Caco-2 (cell line): ENCODE measurements around the gene PIEZO1. TPM values are rescaled to one million over a fixed set of nuclear protein-coding genes. Genes with fewer than 3 reads are reported as not detected.

Source experiments
- BruUV-seq: library from RNA; stranded (reverse); fragments of 400-500 nt; replicated peaks from 2 replicates; lab custom pipeline; 2021; lab: Mats Ljungman, UMichigan
- CTCF ChIA-PET: fragments of 300-600 bp; sonication (Branson Sonifier 250); formaldehyde crosslinking; loops from one replicate; lab custom pipeline; 2022; ENCODE audit warnings: antibody characterized with exemption; lab: Charles Lee
- POLR2A ChIA-PET: fragments of 300-600 bp; sonication (Branson Sonifier 250); formaldehyde crosslinking; loops from one replicate; lab custom pipeline; 2022; ENCODE audit warnings: antibody characterized with exemption; lab: Charles Lee
- DNase-seq, 2 experiments: peaks; one replicate each; pipeline versions ENCODE4 v3.0.0 to v3.0.0-alpha.2; 2020 to 2022
- H3K27me3 ChIP-seq: replicated peaks from 2 replicates; pipeline ENCODE4 v1.6.0; 2011; ENCODE audit warnings: low read length; ENCODE audit not compliant: control insufficient read depth, insufficient read depth
- H3K36me3 ChIP-seq: 2 replicates; pipeline ENCODE4 v1.5.1; 2011; ENCODE audit warnings: low read length; ENCODE audit not compliant: control insufficient read depth, insufficient read depth
- H3K4me1 ChIP-seq: fragments of 250-450 bp; sonication (Bioruptor Pico); 2 replicates; pipeline ENCODE4 v1.5.1; 2020; ENCODE audit warnings: mild to moderate bottlenecking
- H3K4me3 ChIP-seq: 2 replicates; pipeline ENCODE4 v1.5.1; 2011; ENCODE audit warnings: low read depth, mild to moderate bottlenecking, control low read depth, low read length
- H3K9me3 ChIP-seq: fragments of 250-450 bp; sonication (Bioruptor Pico); 2 replicates; pipeline ENCODE4 v1.5.1; 2020; ENCODE audit warnings: mild to moderate bottlenecking, moderate library complexity
- H3K27ac Mint-ChIP-seq: one replicate; pipeline ENCODE4 v1.8.0; 2022; ENCODE audit warnings: mixed read lengths; ENCODE audit not compliant: unreplicated experiment
- H3K27me3 Mint-ChIP-seq: one replicate; pipeline ENCODE4 v1.8.0; 2022; ENCODE audit warnings: mixed read lengths; ENCODE audit not compliant: insufficient read depth, unreplicated experiment
- H3K36me3 Mint-ChIP-seq: one replicate; pipeline ENCODE4 v1.8.0; 2022; ENCODE audit warnings: mild to moderate bottlenecking, mixed read lengths; ENCODE audit not compliant: insufficient read depth, unreplicated experiment
- H3K4me1 Mint-ChIP-seq: one replicate; pipeline ENCODE4 v1.8.0; 2022; ENCODE audit warnings: low read depth, mixed read lengths; ENCODE audit not compliant: unreplicated experiment
- H3K4me3 Mint-ChIP-seq: one replicate; pipeline ENCODE4 v1.8.0; 2022; ENCODE audit warnings: mild to moderate bottlenecking, moderate library complexity, mixed read lengths; ENCODE audit not compliant: unreplicated experiment
- H3K9me3 Mint-ChIP-seq: one replicate; pipeline ENCODE4 v1.8.0; 2022; ENCODE audit warnings: mixed read lengths; ENCODE audit not compliant: unreplicated experiment
- CTCF ChIP-seq, 2 experiments: fragments of 200-600 bp in 1 of 2; IDR thresholded peaks; 1 replicate in 1 of 2; 2 replicates in 1 of 2; pipeline versions ENCODE4 v1.5.1 to v1.8.0; 2011 to 2022; ENCODE audit warnings: antibody characterized with exemption in 1 of 2, control low read depth in 1 of 2, inconsistent platforms in 1 of 2, low read depth in 1 of 2, low read length in 1 of 2, mild to moderate bottlenecking in 1 of 2, moderate library complexity in 1 of 2; ENCODE audit not compliant: insufficient read depth in 1 of 2, severe bottlenecking in 1 of 2, unreplicated experiment in 1 of 2
- intact Hi-C: fragments of 100-400 bp; cut with micrococcal nuclease; formaldehyde crosslinking; loops from one replicate; pipeline ENCODE4 v1.10.0; 2022; ENCODE audit not compliant: unreplicated experiment
- total RNA-seq: library from RNA; stranded (reverse); gene quantifications from 2 replicates; pipeline ENCODE4 v1.2.3, GENCODE V29; 2022

Gene PIEZO1
- total RNA-seq, 1 experiment from 2014 or later: 248 TPM

GRCh38 chr16:88687254-88687576 is 97.8 kb downstream of the PIEZO1 start:
- no peaks in the 10 kb centered on the region for H3K27me3 Mint-ChIP-seq
- CTCF ChIA-PET: interaction anchor here (1.3 to 2.1 kb wide), 2 partner anchors 11 to 50 kb away, joined by 4 to 9 read pairs; no protein-coding TSS in a partner anchor
- no peaks in the 10 kb centered on the region for H3K27me3 ChIP-seq
- no peaks in the 10 kb centered on the region for H3K9me3 ChIP-seq
- TF ChIP-seq CTCF (IDR thresholded peaks at IDR 0.05; ENCODE audit: insufficient read depth in 1 of 2, low read depth in 1 of 2, low read length in 1 of 2, severe bottlenecking in 1 of 2, unreplicated experiment in 1 of 2): no peak
- H3K27ac Mint-ChIP-seq: no peak overlapping the region
- intact Hi-C loops: no loop called here
- H3K4me1 ChIP-seq: peaks cover 24% of the 10 kb centered on the region
- peak overlapping the region; percentile 78 for H3K4me3 Mint-ChIP-seq
- BruUV-seq: no TSS peak
- no peaks in the 10 kb centered on the region for H3K36me3 ChIP-seq
- DNase-seq: no peak
- H3K4me1 Mint-ChIP-seq: peaks cover 13% of the 10 kb centered on the region
- H3K4me3 ChIP-seq: no peak overlapping the region
- H3K36me3 Mint-ChIP-seq: peaks cover 9% of the 10 kb centered on the region
- POLR2A ChIA-PET: no interaction called here
- H3K9me3 Mint-ChIP-seq: no peaks in the 10 kb centered on the region

GRCh38 chr16:88686439-88687253 is 98.4 kb downstream of the PIEZO1 start, which contains the start of gene SNAI3:
Gene SNAI3, minus strand, starts transcription at chr16:88686507. Its CDS starts 101 bp downstream, at chr16:88686406.
- peaks cover 9% of the 10 kb centered on the region for H3K36me3 Mint-ChIP-seq
- H3K27ac Mint-ChIP-seq: no peak within 1 kb of the TSS
- peak within 1 kb of the TSS; percentile 82 for H3K4me3 ChIP-seq
- no peaks in the 10 kb centered on the region for H3K27me3 ChIP-seq
- H3K4me1 Mint-ChIP-seq: peaks cover 13% of the 10 kb centered on the region
- no peaks in the 10 kb centered on the region for H3K36me3 ChIP-seq
- no peak for TF ChIP-seq CTCF (IDR thresholded peaks at IDR 0.05; ENCODE audit: insufficient read depth in 1 of 2, low read depth in 1 of 2, low read length in 1 of 2, severe bottlenecking in 1 of 2, unreplicated experiment in 1 of 2)
- TSS peak; percentile 51 for BruUV-seq
- peak within 1 kb of the TSS; percentile 78 for H3K4me3 Mint-ChIP-seq
- peaks cover 24% of the 10 kb centered on the region for H3K4me1 ChIP-seq
- H3K9me3 ChIP-seq: no peaks in the 10 kb centered on the region
- no peaks in the 10 kb centered on the region for H3K27me3 Mint-ChIP-seq
- H3K9me3 Mint-ChIP-seq: no peaks in the 10 kb centered on the region
- intact Hi-C loops: loop anchor here (1.0 kb wide), 1 partner anchor 23 kb away; the partner anchor contains the start of gene MVD
- ChIA-PET CTCF (interaction anchor here (0.6 to 2.1 kb wide), 5 partner anchors 24 to 1236 kb away, joined by 3 to 9 read pairs (median 3); partner anchors contain the start of gene MVD), POLR2A (no interaction called here)
- DNase-seq: peak; percentile 92 to 98

- H3K9me3 ChIP-seq: no peaks in the 10 kb centered on the region
- H3K27me3 ChIP-seq: no peaks in the 10 kb centered on the region
- Mint-ChIP-seq H3K4me3 (peak overlapping the region; percentile 78), H3K9me3 (no peaks in the 10 kb centered on the region), H3K36me3 (peaks cover 13% of the 10 kb centered on the region), H3K4me1 (peaks cover 13% of the 10 kb centered on the region), H3K27me3 (no peaks in the 10 kb centered on the region), H3K27ac (no peak overlapping the region)
- intact Hi-C loops: loop anchor here (1.0 kb wide), 1 partner anchor 23 kb away; the partner anchor contains the start of gene MVD
- DNase-seq: peak; percentile 79 to 82
- POLR2A ChIA-PET: no interaction called here
- no peaks in the 10 kb centered on the region for H3K36me3 ChIP-seq
- BruUV-seq: no TSS peak
- CTCF ChIA-PET: interaction anchor here (0.6 to 1.3 kb wide), 4 partner anchors 23 to 1237 kb away, joined by 3 to 5 read pairs (median 3); partner anchors contain the start of gene MVD
- H3K4me3 ChIP-seq: peak overlapping the region; percentile 82
- peaks cover 24% of the 10 kb centered on the region for H3K4me1 ChIP-seq
- TF ChIP-seq CTCF (IDR thresholded peaks at IDR 0.05; ENCODE audit: insufficient read depth in 1 of 2, low read depth in 1 of 2, low read length in 1 of 2, severe bottlenecking in 1 of 2, unreplicated experiment in 1 of 2): no peak
Observed at GRCh38 chr16:88686062-88686438, 99.0 kb downstream of the PIEZO1 start.
